ENCODE results near the gene IGSF5. TPM values are rescaled to one million over a fixed set of nuclear protein-coding genes. Genes with fewer than 3 reads are reported as not detected.

Gene IGSF5
- not detected in 5 replicates for total RNA-seq (2022; extraction: Qiagen RNA extraction)

GRCh38 chr21:39744883-39745282 is at the start of gene IGSF5:
TSS of gene IGSF5 (plus strand) at chr21:39745183. CDS start at chr21:39745510, 327 bp downstream.

Other genes starting within 250 kb of the IGSF5 start
- gene B3GALT5, start 132.2 kb upstream of the IGSF5 start, total RNA-seq (2022; extraction: Qiagen RNA extraction) = 0.09 to 0.18 TPM (median 0.15 TPM) in 5 replicates
- not detected in 5 replicates for gene PCP4, start 122.3 kb downstream of the IGSF5 start, total RNA-seq (2022; extraction: Qiagen RNA extraction)

All from A549 treated with Mapracorat at 1 μM for 4 hours (cell line).